Measurements from ENCODE around the gene TMBIM1.
"Not testable (repeated sequence)": the region's sequence is repeated elsewhere in the genome, so short reads cannot be mapped to it uniquely, and the experiment has no call there.

The TMBIM1 gene

DNA sequence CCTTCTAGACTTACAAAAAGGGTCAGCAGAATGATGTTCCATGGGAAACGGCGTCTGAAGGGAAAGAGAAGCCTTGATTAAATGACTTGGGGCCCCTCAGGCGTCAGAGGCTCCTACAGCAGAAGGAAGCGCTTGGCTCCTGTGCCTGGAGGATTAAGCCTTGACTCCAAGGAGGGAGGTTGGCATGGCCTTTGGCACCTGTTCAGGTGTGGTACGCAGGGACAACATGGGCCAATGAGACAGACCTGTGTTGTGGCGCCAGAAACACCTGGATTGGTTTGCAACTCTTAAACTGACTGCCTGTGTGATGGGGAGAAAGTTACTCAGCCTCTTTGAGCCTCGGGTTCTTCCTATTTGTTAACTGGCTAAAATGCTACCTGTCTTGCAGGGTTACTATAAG lies 14.4 kb downstream of the TMBIM1 start:
- no peak for DNase-seq (ENCODE audit: low spot score)
- no peak for TF ChIP-seq CTCF (IDR thresholded peaks at IDR 0.05; ENCODE audit: extremely low read depth, insufficient read depth, missing control alignments)
- in situ Hi-C loops (cut with MboI; ENCODE audit: low pct_unique_long_range_greater_than_20kb, low sequenced_read_pairs, unreplicated experiment): loop anchor here (25.0 kb wide), 1 partner anchor 384 kb away; the partner anchor contains the start of genes BCS1L, RNF25, STK36 and ZNF142

DNA sequence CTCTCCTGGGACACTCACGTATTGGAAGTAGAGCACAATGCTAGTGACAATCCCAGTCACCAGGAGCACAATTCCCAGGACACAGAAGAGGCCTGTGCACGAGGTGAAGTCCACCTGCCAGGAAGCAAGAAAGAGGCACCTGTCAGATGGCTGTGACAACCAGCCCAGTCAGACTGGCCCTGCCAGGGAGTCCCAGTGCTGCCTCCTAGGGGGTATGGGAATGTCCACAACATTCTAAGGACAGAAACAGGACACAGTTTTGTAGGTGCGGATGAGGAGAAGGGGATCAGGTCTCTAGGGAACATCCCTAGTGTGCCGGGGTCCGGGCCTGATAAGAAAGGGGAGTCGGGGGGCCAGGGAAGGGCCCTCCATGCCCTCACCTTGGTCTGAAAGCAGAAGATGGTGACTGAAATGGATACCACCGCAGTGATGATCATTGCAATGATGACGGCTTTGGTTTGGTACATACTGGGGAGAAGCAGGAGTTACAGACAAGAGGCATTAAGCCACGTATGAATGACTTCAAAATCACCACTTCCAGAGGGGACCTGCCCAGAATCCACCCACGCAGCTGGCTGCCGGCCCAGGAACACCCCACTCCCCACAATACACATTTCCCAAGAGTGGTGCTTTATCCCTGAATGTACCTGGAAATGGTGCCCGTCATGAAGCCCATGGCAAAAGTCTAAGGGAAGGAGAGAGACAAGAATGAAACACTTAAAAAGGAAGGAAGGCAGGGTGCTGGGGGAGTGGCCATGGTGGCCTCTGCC lies 15.1 kb downstream of the TMBIM1 start:
- TF ChIP-seq CTCF (IDR thresholded peaks at IDR 0.05; ENCODE audit: extremely low read depth, insufficient read depth, missing control alignments): no peak
- DNase-seq (ENCODE audit: low spot score): no peak
- in situ Hi-C loops (cut with MboI; ENCODE audit: low pct_unique_long_range_greater_than_20kb, low sequenced_read_pairs, unreplicated experiment): loop anchor here (25.0 kb wide), 1 partner anchor 385 kb away; the partner anchor contains the start of genes BCS1L, RNF25, STK36 and ZNF142

- no peak for TF ChIP-seq CTCF (IDR thresholded peaks at IDR 0.05; ENCODE audit: extremely low read depth, insufficient read depth, missing control alignments)
- DNase-seq (ENCODE audit: low spot score): no peak
- in situ Hi-C loops (cut with MboI; ENCODE audit: low pct_unique_long_range_greater_than_20kb, low sequenced_read_pairs, unreplicated experiment): loop anchor here (25.0 kb wide), 1 partner anchor 387 kb away; the partner anchor contains the start of genes BCS1L, RNF25, STK36 and ZNF142
Measured at GRCh38 chr2:218275371-218276072, 16.8 kb downstream of the TMBIM1 start.

GRCh38 chr2:218274586-218274985 lies 17.7 kb downstream of the TMBIM1 start:
- DNase-seq (ENCODE audit: low spot score): no peak
- TF ChIP-seq CTCF (IDR thresholded peaks at IDR 0.05; ENCODE audit: extremely low read depth, insufficient read depth, missing control alignments): no peak
- in situ Hi-C loops (cut with MboI; ENCODE audit: low pct_unique_long_range_greater_than_20kb, low sequenced_read_pairs, unreplicated experiment): no loop called here

DNA sequence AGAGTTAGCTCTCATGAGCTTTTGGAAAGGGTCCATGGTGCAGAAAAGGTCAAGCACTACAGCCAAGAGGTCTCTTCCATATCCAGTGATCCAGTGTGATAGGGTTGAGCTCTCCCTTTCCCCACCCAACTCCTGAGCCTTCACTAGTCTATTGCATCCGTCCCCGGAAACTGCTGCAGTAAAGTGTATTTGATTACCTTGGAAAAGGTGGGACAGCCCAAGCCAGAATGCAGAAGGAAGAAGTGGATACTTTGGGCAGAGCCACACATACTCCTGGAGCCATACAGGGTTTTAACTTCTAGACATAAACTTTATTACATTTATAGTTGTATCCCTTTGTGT lies 18.4 kb downstream of the TMBIM1 start:
- TF ChIP-seq CTCF (IDR thresholded peaks at IDR 0.05; ENCODE audit: extremely low read depth, insufficient read depth, missing control alignments): no peak

GRCh38 chr2:218273214-218273907 lies 18.9 kb downstream of the TMBIM1 start:
- DNase-seq (ENCODE audit: low spot score); in situ Hi-C loops (cut with MboI; ENCODE audit: low pct_unique_long_range_greater_than_20kb, low sequenced_read_pairs, unreplicated experiment): not testable (repeated sequence)

More for the DNA sequence above, 18.4 kb downstream of the TMBIM1 start:
- no peak for DNase-seq (ENCODE audit: low spot score)
- in situ Hi-C loops (cut with MboI; ENCODE audit: low pct_unique_long_range_greater_than_20kb, low sequenced_read_pairs, unreplicated experiment): no loop called here

Measured in GM13977 (cell line).